GM18951 (cell line): ENCODE measurements around the gene DPCD.
"Not testable (repeated sequence)": the region's sequence is repeated elsewhere in the genome, so short reads cannot be mapped to it uniquely, and the experiment has no call there.

Experiments
- POLR2A ChIP-seq: IDR thresholded peaks from 4 replicates; pipeline ENCODE4 v1.6.1; 2011; ENCODE audit warnings: mild to moderate bottlenecking; ENCODE audit not compliant: insufficient read length, insufficient read depth; ENCODE audit errors: extremely low read depth
- in situ Hi-C: fragments of 300-500 bp; cut with MboI; formaldehyde crosslinking; loops from one replicate; pipeline ENCODE4 v1.12.0; 2022; ENCODE audit warnings: low sequenced_read_pairs, mixed read lengths, inconsistent platforms; ENCODE audit not compliant: unreplicated experiment

DPCD gene

DNA sequence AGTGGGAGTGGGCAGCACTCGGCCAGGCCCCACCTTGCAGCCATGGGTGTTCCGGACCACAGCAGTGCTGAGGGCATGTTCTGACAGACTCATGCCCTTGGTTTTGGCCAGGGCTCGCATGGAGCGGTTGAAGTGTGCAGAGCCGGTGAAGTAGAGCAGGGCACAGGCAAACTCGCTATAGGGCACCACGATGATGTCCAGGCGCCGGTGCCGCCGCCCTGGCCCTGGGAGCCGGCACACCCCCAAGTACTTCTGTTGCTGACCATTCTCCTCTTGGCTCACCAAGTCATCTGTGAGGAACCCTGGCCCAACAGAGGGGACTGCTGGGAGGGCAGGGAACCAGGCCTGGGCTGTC, 8.6 kb upstream of the DPCD start:
- TF ChIP-seq POLR2A = no peak
- in situ Hi-C loops = no loop called here

DNA sequence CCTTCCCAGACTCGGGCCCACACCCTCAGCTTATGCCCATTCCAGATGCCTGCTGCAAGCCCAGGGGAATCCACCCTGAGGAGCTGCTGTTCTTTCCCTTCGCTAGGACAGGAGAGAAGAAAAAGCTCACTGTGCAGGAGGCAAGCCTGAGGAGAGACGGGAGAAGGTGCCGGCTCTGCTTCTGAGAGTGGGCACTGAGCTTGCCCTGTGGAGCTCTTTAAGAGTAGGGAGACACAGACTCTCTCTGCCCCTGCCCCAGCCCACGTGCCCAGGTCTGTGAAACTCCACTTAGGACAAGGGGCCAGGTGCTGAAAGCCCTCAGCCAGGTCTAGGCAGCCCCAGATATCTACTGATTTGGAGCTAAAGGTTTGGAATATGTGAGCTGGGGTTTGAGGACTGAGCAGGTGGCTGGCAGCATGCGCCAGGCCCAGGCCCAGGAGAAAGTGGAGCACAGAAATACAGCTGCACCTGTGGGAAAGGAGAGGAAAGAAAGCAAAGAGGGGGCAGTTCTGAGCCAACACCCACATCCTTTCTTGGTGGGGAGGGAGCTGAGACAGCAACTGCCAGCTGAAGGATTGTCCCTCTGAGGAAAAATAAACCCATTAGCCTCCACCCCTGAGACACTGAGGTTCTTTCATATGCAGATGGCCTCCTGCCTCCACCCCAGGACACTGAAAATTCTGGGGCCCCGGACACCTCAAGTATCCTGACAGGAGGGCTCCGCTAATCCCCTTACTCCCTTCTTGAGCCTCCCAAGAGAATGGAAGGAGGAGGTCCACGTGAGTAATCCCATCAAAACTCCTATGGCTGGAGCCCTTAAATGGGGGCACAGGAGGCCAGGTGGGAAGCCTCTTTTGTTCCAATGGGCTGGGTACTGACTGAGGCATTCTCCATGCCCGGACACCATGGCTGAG, 7.4 kb upstream of the DPCD start:
- in situ Hi-C loops = no loop called here

DNA sequence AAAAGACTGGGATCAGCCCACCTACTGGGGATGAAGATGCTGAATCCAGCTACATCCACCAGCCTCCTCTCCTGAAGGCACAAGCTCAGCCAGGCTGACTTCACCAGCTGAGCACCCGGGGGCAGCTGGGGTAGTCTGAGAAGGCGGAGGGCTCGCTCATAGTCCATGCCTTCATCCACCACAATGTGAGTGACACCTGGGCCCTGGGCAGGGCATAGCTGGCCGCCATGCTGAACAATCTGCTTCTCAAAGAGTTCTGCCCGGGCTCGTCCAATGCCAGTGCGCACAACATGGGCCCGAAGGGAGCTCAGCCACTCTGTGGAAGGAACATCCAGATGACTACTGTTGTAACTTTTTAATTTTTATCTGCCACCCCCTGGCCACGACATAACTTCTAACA, 2.3 kb upstream of the DPCD start:
- no peak for TF ChIP-seq POLR2A
- in situ Hi-C loops = no loop called here

More for the DNA sequence above, 7.4 kb upstream of the DPCD start:
- no peak for TF ChIP-seq POLR2A

DNA sequence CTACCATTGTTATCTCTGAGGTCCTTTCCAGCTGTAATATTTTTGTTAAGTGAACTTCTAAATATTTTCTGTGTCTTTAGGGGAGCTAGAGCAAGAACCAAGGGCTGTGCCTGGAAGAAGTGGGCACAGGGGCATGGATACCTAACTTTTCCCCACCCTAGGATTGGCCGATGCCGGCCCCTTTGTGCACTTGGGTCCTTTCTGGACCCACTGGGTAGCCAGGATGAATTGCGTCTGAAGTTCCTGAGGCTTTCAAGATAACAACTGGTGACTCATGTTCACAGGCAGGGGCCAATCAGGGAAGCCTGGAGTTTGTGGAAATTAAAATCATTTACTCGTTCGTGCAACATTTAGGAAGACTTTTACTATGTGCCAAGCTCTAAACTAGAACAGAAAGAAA, 758 bp downstream of the DPCD start:
- TF ChIP-seq POLR2A = no peak
- in situ Hi-C loops = no loop called here

DNA sequence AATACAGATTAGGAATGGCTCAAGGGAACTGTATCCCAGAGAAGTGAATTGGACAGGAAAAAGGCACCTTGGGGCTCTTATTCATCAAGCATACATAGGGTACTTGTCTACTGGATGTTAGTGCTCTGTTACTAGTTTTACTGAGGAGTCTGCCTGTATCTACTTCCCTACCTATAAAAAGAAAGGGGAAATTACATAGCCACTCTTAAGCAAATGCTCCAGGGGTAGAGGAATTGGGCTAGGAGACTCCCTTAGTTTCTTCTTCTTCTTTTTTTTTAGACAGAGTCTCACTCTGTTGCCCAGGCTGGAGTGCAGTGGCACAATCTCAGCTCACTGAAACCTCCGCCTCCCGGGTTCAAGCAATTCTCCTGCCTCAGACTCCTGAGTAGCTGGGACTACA, 5.2 kb downstream of the DPCD start:
- in situ Hi-C loops = not testable (repeated sequence)

DNA sequence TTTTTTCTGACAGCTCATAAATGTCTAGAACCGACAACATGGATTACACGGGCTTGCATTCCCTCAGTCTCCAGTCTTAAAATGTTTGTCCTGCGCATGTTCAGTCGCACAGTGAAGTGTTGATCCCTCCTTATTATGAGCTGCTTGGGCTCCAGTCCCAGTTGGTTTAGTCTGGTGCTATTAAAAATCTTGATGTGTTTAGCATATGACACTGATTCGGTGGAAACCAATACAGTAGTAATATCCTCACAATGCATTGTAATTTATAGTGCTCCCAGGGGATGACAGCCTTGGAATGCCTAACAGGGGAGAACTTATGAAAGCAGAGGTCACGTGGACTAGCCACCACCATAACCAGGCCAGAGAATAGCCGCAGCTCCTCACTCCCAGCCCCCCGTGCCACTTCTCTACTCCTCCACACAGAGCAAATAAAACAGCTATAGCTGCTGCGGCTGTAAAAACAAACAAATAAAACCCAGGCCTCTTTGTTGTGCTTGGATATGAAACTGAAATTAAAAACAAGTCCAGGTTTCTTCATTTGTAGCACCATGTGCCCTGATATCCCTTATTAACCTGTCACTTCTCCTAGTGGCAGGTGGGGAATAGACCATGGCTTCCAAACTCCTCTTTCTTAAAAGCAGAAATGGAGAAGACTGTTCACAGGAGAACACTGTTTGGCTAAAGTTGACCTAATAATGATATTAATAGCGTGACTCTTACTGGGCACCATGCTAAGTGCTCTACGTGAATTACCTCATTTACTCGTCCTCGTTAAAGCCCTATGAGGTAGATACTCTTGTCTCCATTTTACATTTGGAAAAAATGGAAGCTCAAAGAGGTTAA, 7.7 kb downstream of the DPCD start:
- in situ Hi-C loops = no loop called here

DNA sequence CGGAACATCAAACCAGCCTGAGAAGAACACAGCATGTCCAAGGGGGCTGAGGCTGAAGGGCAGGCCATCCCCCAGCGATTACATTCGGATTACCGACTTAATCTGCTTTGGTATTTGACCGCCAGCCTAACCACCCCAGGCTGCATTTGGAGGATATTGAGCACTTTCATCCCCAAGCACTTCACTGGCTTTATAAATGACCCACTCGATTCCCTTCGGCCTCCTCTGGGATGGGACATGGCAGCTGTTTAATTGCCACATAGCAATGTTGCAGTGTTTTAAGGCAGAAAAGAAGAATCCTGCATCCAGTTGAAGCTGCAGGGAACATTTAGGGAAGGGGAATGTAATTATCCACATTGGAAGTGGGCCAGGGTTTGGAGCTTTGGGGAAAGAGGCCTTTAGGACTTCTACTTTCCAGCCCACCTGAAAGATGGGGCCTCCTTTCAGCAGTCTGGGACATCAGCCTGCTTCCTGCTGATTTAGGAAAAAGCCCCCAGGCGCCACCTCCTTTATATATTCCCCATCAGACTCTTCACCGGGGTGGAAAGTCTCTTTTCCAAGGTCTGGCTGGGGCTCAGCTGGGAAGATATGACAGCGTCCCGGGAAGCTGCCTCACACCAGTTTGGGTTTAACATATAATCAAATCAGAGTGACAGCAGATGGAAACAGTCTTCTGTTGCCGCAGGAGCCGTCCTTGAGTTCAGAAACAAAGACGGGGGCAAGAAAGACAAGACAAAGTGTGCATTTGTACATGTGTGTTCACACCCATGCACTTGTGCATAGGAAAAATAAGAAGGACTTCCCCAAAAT, 9.2 kb downstream of the DPCD start:
- in situ Hi-C loops = no loop called here
- no peak for TF ChIP-seq POLR2A

More for the DNA sequence above, 7.7 kb downstream of the DPCD start:
- TF ChIP-seq POLR2A = no peak

DNA sequence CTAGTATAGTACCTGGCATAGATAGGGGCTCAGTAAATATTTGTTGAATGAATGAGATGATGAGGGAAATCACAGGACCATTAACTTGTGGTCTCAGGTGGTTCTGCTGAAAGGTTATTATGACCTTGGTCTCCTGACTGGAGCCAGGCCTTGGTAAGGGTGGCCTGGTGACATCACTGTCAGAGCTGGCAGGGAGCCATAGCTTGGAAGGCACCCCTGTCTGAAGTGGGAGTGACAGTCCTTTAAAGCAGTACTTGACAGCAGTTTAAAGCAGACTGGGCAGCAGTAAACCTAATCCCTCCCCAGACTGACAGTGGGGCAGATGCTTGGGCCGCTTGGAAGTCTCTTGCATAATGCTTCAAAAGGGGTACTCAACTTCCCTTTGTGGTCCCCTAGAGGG, 13.4 kb downstream of the DPCD start:
- in situ Hi-C loops = loop anchor here (10.0 to 25.0 kb wide), 2 partner anchors 173 to 486 kb away; partner anchors contain the start of gene FGF8
- TF ChIP-seq POLR2A = no peak

DNA sequence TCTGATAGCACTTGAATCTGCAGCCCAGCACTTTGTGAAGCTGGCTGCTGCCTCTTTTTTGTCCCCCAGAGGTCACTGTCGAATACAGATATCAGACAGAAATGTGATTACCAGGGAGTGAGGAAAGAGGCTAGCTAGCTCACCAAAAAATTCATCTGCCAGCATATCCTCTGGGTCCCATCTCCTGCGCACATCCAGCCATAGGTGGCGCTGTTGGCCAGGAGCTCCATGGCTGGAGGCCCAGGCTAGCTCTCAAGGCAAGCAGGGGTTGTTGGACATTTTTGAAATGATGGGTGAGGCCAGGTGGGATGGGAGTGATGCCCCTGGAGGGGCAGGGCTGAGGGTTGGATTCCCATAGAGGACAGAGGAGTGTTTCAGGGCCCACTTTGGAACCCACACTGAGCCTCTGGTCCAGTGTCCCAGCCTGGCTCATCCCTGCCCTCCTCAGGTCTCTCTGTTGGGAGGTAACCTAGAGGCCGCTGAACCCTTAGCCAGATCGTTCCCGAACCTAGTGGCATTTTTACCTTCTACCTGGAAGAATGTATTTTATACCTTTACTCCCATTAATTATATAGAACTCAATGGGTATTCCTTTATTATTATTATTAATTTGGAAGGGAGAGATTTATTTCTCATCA, 14.8 kb downstream of the DPCD start:
- in situ Hi-C loops = loop anchor here (10.0 to 25.0 kb wide), 2 partner anchors 172 to 484 kb away; partner anchors contain the start of gene FGF8
- no peak for TF ChIP-seq POLR2A

DNA sequence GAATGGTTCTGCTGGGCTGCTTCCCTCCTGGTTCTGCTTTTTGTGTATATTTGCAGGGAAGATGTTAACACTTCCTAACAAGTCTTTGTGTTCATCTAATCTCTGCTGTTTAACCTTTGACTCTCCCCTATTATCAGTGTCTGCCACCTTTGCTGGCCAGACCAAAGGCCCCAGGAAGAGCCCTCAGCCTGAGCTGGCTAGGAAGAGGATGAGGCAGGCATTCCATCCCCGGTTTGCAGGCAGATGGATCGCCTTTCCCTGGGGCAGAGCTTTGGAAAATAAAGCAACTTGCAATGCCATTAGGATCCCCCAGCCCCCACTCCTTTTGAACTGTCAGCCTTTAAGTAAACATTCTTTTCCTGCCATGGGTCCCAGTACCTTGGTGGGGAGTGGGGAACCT, 19.0 kb downstream of the DPCD start:
- in situ Hi-C loops = loop anchor here (10.0 to 25.0 kb wide), 2 partner anchors 168 to 480 kb away; partner anchors contain the start of gene FGF8
- no peak for TF ChIP-seq POLR2A

DNA sequence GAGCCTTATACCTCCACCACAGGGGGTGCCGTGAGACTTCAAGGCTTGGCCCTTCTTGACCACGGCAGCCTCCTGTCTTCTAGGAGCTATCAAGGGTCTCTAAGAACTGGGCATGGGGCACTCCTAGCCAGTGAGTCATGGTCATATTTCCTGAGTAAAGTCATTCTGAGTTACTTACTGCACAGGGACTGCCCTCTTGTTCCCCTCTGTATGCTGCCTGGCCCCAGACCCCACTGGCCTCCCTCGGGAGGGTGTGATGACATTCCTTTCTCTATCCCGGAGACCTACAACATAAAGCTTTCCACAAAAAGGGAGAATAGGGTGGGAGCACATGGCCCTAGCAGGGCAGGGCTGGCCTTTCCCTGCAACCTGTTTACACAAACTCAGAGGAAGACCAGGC, 21.4 kb downstream of the DPCD start:
- in situ Hi-C loops = loop anchor here (10.0 to 25.0 kb wide), 2 partner anchors 165 to 478 kb away; partner anchors contain the start of gene FGF8
- no peak for TF ChIP-seq POLR2A

DNA sequence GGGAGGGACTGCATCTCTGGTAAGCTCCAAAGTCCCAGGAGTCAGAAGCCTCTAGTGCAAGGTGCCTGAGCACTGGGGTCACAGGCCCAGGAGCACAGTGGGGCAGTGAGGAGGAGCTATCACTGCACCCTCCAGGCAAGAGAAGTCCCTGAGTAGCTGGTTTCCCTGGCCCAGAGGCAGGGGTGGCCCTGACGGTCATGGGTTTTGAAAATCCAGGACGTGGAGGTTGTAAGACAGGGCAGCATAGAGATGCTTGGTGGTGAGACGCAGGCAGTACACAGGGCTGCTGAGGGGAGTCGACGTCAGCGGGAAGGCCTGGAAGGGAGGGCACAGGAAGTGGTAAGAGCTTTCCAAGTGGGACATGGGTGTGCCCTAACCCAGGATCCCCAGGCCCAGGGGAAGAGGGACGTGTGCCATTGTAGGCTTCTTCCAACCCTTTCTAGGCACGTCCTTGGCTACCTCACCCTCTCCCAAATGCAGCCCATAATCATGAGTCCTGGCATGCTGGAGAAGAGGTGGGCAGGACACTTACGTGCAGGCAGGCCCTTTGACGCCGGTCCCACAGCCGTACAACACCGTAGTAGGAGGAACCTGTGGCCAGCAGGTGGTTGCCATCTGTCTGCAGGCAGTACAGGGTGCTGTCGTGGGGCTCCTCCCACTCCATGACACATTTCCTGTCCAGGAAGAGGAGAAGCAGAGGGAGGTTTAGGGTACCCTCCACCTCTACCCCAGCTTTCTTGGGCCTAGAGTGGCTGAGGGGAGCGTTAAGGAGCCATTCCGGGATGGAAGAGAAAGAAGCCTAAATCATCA, 23.2 kb downstream of the DPCD start:
- no peak for TF ChIP-seq POLR2A
- in situ Hi-C loops = loop anchor here (25.0 kb wide), 1 partner anchor 476 kb away; no protein-coding TSS in a partner anchor

DNA sequence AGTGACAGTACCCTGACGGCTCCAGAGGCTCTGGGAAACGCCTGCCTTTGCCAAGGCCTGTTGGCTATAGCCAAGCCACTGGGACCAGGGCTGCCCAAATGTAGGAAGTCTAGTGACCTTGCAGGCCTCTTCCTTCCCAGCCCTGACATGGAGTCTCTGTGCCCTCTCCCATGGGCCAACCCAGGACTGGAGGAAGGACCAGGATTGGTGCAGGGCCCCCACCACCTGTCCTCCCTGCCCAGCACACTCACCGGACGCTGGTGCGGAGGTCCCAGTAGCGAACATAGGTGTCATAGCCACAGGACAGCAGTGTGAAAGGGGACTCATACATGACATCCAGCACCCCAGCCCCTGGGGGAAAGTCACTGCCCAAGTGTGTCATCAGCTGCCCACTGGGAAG, 24.0 kb downstream of the DPCD start:
- in situ Hi-C loops = loop anchor here (25.0 kb wide), 1 partner anchor 475 kb away; no protein-coding TSS in a partner anchor
- TF ChIP-seq POLR2A = no peak
